PFSK-1 (cell line): ENCODE data around the gene USP14.

Experiments
- FOXP2 ChIP-seq: optimal IDR thresholded peaks from 2 replicates; pipeline ENCODE3; 2011; ENCODE audit warnings: borderline replicate concordance, control low read depth, inconsistent platforms; ENCODE audit not compliant: insufficient read depth; ENCODE audit errors: extremely low read length, extremely low read depth
- POLR2AphosphoS5 ChIP-seq: IDR thresholded peaks from 2 replicates; pipeline ENCODE4 v1.6.1; 2012; ENCODE audit warnings: low read depth, mild to moderate bottlenecking, control low read depth, low read length, moderate library complexity
- SIN3A ChIP-seq: IDR thresholded peaks from 2 replicates; pipeline ENCODE4 v1.6.1; 2012; ENCODE audit warnings: mild to moderate bottlenecking, low read length, moderate library complexity, borderline replicate concordance; ENCODE audit not compliant: insufficient read depth
- TAF1 ChIP-seq: IDR thresholded peaks from 2 replicates; pipeline ENCODE4 v1.6.1; 2012; ENCODE audit warnings: low read length, control low read depth, borderline replicate concordance; ENCODE audit not compliant: insufficient read depth
- TF ChIP-seq, protein P1 (sequence below), 2 experiments: IDR thresholded peaks; 2 replicates each; pipeline versions ENCODE4 v1.6.1 to v1.8.0; 2011 to 2012; ENCODE audit warnings: low read depth in 2 of 2, low read length in 2 of 2, control low read depth in 1 of 2, inconsistent platforms in 1 of 2, mild to moderate bottlenecking in 1 of 2, moderate library complexity in 1 of 2; ENCODE audit not compliant: insufficient read depth in 1 of 2

DNA sequence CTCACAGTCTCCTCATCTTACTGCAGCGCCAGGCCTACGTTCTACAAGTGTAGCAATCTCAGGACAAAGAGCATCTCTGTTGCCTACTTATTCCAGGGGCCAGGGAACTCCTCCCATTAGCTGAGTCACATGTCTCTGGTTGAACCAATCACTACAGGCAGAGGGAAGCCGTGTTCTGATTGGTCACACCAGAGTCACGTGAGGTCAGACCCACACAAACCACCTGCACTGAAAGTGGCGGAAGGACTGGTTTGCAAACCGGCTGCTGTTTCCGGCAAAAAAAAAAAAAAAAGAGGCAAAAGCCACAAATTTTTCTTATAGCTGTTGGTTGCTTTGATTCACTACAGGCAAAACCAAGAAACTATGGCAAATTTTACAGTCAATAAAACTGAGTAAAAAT, 21.9 kb upstream of the USP14 start:
- TF ChIP-seq POLR2AphosphoS5 (no peak), TAF1 (no peak), FOXP2 (no peak), SIN3A (no peak)
- TF ChIP-seq, protein P1, sequence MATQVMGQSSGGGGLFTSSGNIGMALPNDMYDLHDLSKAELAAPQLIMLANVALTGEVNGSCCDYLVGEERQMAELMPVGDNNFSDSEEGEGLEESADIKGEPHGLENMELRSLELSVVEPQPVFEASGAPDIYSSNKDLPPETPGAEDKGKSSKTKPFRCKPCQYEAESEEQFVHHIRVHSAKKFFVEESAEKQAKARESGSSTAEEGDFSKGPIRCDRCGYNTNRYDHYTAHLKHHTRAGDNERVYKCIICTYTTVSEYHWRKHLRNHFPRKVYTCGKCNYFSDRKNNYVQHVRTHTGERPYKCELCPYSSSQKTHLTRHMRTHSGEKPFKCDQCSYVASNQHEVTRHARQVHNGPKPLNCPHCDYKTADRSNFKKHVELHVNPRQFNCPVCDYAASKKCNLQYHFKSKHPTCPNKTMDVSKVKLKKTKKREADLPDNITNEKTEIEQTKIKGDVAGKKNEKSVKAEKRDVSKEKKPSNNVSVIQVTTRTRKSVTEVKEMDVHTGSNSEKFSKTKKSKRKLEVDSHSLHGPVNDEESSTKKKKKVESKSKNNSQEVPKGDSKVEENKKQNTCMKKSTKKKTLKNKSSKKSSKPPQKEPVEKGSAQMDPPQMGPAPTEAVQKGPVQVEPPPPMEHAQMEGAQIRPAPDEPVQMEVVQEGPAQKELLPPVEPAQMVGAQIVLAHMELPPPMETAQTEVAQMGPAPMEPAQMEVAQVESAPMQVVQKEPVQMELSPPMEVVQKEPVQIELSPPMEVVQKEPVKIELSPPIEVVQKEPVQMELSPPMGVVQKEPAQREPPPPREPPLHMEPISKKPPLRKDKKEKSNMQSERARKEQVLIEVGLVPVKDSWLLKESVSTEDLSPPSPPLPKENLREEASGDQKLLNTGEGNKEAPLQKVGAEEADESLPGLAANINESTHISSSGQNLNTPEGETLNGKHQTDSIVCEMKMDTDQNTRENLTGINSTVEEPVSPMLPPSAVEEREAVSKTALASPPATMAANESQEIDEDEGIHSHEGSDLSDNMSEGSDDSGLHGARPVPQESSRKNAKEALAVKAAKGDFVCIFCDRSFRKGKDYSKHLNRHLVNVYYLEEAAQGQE (IDR thresholded peaks at IDR 0.05; ENCODE audit: insufficient read depth in 1 of 2, low read depth in 2 of 2, low read length in 2 of 2): no peak
